ENCODE data around the gene LRRC8C. TPM values are rescaled to one million over a fixed set of nuclear protein-coding genes. Genes with fewer than 3 reads are reported as not detected.

The LRRC8C gene
- total and polyA plus RNA-seq, 2 experiments from 2014 or later: 3.6 to 7.3 TPM

DNA sequence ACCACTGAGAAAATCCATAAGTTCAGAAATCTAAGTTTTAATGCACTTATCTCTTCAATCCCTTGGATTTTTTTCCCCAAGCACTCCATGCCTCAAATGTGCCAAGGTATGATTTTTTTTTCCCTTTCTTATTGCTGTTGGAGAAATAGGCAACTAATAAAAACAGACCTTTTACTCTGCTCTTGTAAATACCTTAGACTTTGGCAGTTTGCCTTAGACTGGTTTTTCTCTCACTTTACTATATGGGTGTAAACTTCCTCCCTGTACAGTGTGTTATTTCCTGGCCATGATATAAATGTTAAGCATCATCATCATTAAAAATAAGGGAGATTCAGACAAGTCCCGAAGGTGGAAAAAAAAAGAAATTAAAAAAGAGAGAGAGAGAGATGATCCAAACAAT is 65.7 kb downstream of the LRRC8C start:
- in situ Hi-C loops (cut with MboI): no loop called here
- WGBS, 2 experiments (ENCODE audit: low coverage in 1 of 2, low lambda C conversion rate in 2 of 2, missing lambda C conversion rate in 2 of 2): 88 to 100% methylated on average over 1 of the region's 1 CpG
- no peaks in the 10 kb centered on the region for H4K20me1 ChIP-seq (ENCODE audit: insufficient read depth)
- H3K27me3 ChIP-seq (replicated peaks; ENCODE audit: insufficient read depth): no peaks in the 10 kb centered on the region
- H3K9me3 ChIP-seq (ENCODE audit: low read depth): no peaks in the 10 kb centered on the region
- H3K9me2 ChIP-seq (ENCODE audit: insufficient read depth): no peaks in the 10 kb centered on the region
- DNase-seq: no peak
- no peak overlapping the region for H3K4me3 ChIP-seq
- H3K4me2 ChIP-seq (ENCODE audit: unreplicated experiment): no peak overlapping the region
- no peak overlapping the region for H3K9ac ChIP-seq
- no peak overlapping the region for H2AFZ ChIP-seq
- TF ChIP-seq EZH2phosphoT487 (IDR thresholded peaks at IDR 0.05; ENCODE audit: insufficient read depth, low read depth) (no peak), EZH2 (IDR thresholded peaks at IDR 0.05; ENCODE audit: insufficient read depth, poor library complexity, severe bottlenecking) (no peak)
- no peaks in the 10 kb centered on the region for H3K79me2 ChIP-seq (ENCODE audit: insufficient read depth)
- no peaks in the 10 kb centered on the region for H3K36me3 ChIP-seq (ENCODE audit: low read depth)
- H3K4me1 ChIP-seq (ENCODE audit: insufficient read depth): no peaks in the 10 kb centered on the region
- H3K27ac ChIP-seq: no peak overlapping the region
- H3F3A ChIP-seq (ENCODE audit: insufficient read depth): no peaks in the 10 kb centered on the region

DNA sequence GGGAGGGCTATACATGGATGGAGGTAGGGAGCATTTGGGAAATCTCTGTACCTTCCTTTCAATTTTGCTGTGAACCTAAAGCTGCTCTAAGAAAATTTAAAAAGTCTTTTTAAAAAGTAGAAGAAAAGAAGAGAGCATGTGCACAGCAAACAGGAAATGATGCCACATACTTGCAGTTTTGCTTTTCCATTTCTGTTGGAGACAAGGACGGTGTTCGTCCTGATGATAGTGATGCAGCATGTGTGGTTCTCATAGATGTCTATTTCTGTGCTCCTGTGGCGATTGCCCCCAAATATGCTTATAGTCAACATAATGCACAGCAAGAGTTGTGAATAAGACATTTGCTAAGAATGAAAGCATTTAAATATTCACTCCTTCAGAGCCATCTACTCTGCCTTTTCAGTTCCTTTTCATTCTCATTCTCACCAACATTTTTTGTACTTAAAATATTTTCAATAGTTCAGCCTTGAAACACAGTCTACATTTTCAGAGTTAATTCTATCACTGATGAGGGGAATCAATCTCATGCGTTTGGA is 66.6 kb downstream of the LRRC8C start:
- no peaks in the 10 kb centered on the region for H3K36me3 ChIP-seq (ENCODE audit: low read depth)
- H2AFZ ChIP-seq: no peak overlapping the region
- in situ Hi-C loops (cut with MboI): no loop called here
- no peaks in the 10 kb centered on the region for H3K4me1 ChIP-seq (ENCODE audit: insufficient read depth)
- H3K4me2 ChIP-seq (ENCODE audit: unreplicated experiment): no peak overlapping the region
- no peaks in the 10 kb centered on the region for H3K27me3 ChIP-seq (replicated peaks; ENCODE audit: insufficient read depth)
- H3F3A ChIP-seq (ENCODE audit: insufficient read depth): no peaks in the 10 kb centered on the region
- no peak overlapping the region for H3K27ac ChIP-seq
- TF ChIP-seq EZH2 (IDR thresholded peaks at IDR 0.05; ENCODE audit: insufficient read depth, poor library complexity, severe bottlenecking): no peak
- no peak for TF ChIP-seq EZH2phosphoT487 (IDR thresholded peaks at IDR 0.05; ENCODE audit: insufficient read depth, low read depth)
- whole genome bisulfite sequencing, 2 experiments (ENCODE audit: low coverage in 1 of 2, low lambda C conversion rate in 2 of 2, missing lambda C conversion rate in 2 of 2): 98 to 99% methylated on average over 4 of the region's 4 CpGs
- H3K79me2 ChIP-seq (ENCODE audit: insufficient read depth): no peaks in the 10 kb centered on the region
- no peak for DNase-seq
- no peaks in the 10 kb centered on the region for H3K9me2 ChIP-seq (ENCODE audit: insufficient read depth)
- H3K4me3 ChIP-seq: no peak overlapping the region
- H4K20me1 ChIP-seq (ENCODE audit: insufficient read depth): no peaks in the 10 kb centered on the region
- H3K9ac ChIP-seq: no peak overlapping the region
- no peaks in the 10 kb centered on the region for H3K9me3 ChIP-seq (ENCODE audit: low read depth)

DNA sequence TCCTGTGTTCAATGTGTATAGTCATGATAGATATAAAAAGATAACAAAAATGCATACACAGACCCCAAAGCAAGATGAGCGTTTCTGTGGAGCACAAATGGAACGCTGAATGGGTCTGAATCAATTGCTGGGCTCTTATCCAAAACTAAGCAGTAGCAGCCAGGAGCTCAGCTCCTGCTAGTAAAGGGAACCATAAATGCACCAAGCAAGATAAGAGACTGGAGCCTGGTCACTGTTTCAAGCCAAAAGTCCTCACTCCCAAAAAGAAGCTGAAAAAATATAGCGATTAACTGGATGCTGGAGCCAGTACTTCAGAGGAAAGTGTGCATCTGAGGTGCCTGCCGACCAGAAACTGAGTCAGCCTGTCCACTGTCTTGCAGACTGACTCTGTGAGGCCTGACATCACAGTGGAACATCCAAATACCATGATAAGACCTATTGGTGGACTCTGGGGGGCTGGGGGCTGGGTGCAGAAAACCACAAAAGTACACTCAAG is 68.9 kb downstream of the LRRC8C start:
- DNase-seq: no peak
- no peak overlapping the region for H3K4me2 ChIP-seq (ENCODE audit: unreplicated experiment)
- H2AFZ ChIP-seq: no peak overlapping the region
- no peaks in the 10 kb centered on the region for H3K27me3 ChIP-seq (replicated peaks; ENCODE audit: insufficient read depth)
- no peaks in the 10 kb centered on the region for H3K36me3 ChIP-seq (ENCODE audit: low read depth)
- H4K20me1 ChIP-seq (ENCODE audit: insufficient read depth): no peaks in the 10 kb centered on the region
- in situ Hi-C loops (cut with MboI): no loop called here
- H3K9me3 ChIP-seq (ENCODE audit: low read depth): no peaks in the 10 kb centered on the region
- no peak overlapping the region for H3K9ac ChIP-seq
- H3K4me1 ChIP-seq (ENCODE audit: insufficient read depth): no peaks in the 10 kb centered on the region
- H3K79me2 ChIP-seq (ENCODE audit: insufficient read depth): no peaks in the 10 kb centered on the region
- H3K27ac ChIP-seq: no peak overlapping the region
- H3K4me3 ChIP-seq: no peak overlapping the region
- no peaks in the 10 kb centered on the region for H3F3A ChIP-seq (ENCODE audit: insufficient read depth)
- no peaks in the 10 kb centered on the region for H3K9me2 ChIP-seq (ENCODE audit: insufficient read depth)
- TF ChIP-seq EZH2 (IDR thresholded peaks at IDR 0.05; ENCODE audit: insufficient read depth, poor library complexity, severe bottlenecking): no peak
- TF ChIP-seq EZH2phosphoT487 (IDR thresholded peaks at IDR 0.05; ENCODE audit: insufficient read depth, low read depth): no peak
- 90 to 96% methylated on average over 4 of the region's 4 CpGs for WGBS, 2 experiments (ENCODE audit: low coverage in 1 of 2, low lambda C conversion rate in 2 of 2, missing lambda C conversion rate in 2 of 2)

DNA sequence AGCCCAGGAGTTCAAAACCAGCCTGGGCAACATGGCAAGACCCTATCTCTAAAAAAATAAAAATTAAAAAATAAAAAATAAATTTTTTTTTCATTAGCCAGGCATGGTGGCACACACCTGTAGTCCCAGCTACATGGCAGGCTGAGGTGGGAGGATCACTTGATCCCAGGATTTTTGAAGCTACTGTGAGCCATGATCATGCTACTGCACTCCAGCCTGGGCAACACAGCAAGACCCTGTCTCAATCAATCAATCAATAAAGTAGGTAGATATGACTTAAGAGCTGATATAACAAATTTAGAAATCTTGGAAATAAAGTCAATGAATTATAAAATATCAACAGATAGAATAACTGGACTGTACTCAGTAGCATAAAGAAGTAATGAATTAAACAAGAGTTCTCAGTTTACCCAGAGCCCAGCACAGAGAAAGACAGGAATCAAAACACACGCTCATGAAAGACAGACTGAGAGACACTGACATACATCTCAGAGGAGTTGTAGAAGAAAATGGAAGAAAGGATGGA is 69.7 kb downstream of the LRRC8C start:
- Histone ChIP-seq H2AFZ (no peak overlapping the region), H3K27me3 (replicated peaks; ENCODE audit: insufficient read depth) (no peaks in the 10 kb centered on the region), H4K20me1 (ENCODE audit: insufficient read depth) (no peaks in the 10 kb centered on the region), H3K9ac (no peak overlapping the region), H3K4me2 (ENCODE audit: unreplicated experiment) (no peak overlapping the region), H3K36me3 (ENCODE audit: low read depth) (no peaks in the 10 kb centered on the region), H3K4me1 (ENCODE audit: insufficient read depth) (no peaks in the 10 kb centered on the region), H3K79me2 (ENCODE audit: insufficient read depth) (no peaks in the 10 kb centered on the region), H3K27ac (no peak overlapping the region), H3K4me3 (no peak overlapping the region), H3K9me3 (ENCODE audit: low read depth) (no peaks in the 10 kb centered on the region), H3K9me2 (ENCODE audit: insufficient read depth) (no peaks in the 10 kb centered on the region), H3F3A (ENCODE audit: insufficient read depth) (no peaks in the 10 kb centered on the region)
- in situ Hi-C loops (cut with MboI): no loop called here
- no peak for DNase-seq
- WGBS, 2 experiments (ENCODE audit: low coverage in 1 of 2, low lambda C conversion rate in 2 of 2, missing lambda C conversion rate in 2 of 2): 95 to 97% methylated on average over 1 of the region's 1 CpG
- no peak for TF ChIP-seq EZH2 (IDR thresholded peaks at IDR 0.05; ENCODE audit: insufficient read depth, poor library complexity, severe bottlenecking)
- TF ChIP-seq EZH2phosphoT487 (IDR thresholded peaks at IDR 0.05; ENCODE audit: insufficient read depth, low read depth): no peak
